Measurements from ENCODE around the gene FAM168A.

DNA sequence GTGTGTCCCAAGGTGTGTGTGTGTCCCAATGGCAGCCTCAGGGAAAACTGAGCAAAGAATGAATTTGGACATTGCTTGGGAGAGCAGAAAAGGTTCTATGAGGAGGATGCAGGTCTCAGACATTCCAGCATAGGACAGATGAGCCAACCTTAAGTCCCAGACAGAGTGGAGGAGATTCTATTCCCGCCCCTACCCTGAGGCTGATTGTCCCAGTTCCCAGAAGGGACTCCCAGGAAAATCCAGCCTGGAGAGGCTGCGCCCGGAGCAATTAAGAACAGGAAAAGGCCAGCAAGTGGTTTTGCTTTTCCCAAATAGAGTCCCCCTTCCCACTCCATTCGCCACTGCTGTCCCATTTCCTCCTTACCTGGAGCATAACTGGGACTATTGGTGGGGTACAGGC is 167.6 kb downstream of the FAM168A start:
- TF ChIP-seq ESRRG (CRISPR knock-in tag; IDR thresholded peaks at IDR 0.05) (no peak), ZFP30 (CRISPR knock-in tag; IDR thresholded peaks at IDR 0.05) (no peak), TCF4 (CRISPR knock-in tag; IDR thresholded peaks at IDR 0.05; ENCODE audit: borderline replicate concordance) (no peak), ISL1 (CRISPR knock-in tag; IDR thresholded peaks at IDR 0.05) (no peak), SNAI2 (CRISPR knock-in tag; IDR thresholded peaks at IDR 0.05) (no peak), ARNTL (CRISPR knock-in tag; IDR thresholded peaks at IDR 0.05; ENCODE audit: borderline replicate concordance, low read depth) (no peak), ZC3H10 (CRISPR knock-in tag; IDR thresholded peaks at IDR 0.05) (no peak), OSR1 (CRISPR knock-in tag; IDR thresholded peaks at IDR 0.05) (no peak), ZFP3 (CRISPR knock-in tag; IDR thresholded peaks at IDR 0.05) (no peak), POU6F1 (CRISPR knock-in tag; IDR thresholded peaks at IDR 0.05; ENCODE audit: borderline replicate concordance, low read depth) (no peak), RARB (CRISPR knock-in tag; IDR thresholded peaks at IDR 0.05) (no peak), ZNF565 (CRISPR knock-in tag; conservative IDR thresholded peaks at IDR 0.05; ENCODE audit: low read depth) (no peak)
- TF ChIP-seq, protein P1, sequence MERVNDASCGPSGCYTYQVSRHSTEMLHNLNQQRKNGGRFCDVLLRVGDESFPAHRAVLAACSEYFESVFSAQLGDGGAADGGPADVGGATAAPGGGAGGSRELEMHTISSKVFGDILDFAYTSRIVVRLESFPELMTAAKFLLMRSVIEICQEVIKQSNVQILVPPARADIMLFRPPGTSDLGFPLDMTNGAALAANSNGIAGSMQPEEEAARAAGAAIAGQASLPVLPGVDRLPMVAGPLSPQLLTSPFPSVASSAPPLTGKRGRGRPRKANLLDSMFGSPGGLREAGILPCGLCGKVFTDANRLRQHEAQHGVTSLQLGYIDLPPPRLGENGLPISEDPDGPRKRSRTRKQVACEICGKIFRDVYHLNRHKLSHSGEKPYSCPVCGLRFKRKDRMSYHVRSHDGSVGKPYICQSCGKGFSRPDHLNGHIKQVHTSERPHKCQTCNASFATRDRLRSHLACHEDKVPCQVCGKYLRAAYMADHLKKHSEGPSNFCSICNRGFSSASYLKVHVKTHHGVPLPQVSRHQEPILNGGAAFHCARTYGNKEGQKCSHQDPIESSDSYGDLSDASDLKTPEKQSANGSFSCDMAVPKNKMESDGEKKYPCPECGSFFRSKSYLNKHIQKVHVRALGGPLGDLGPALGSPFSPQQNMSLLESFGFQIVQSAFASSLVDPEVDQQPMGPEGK (CRISPR knock-in tag; IDR thresholded peaks at IDR 0.05; ENCODE audit: borderline replicate concordance): no peak
- TF ChIP-seq, protein P2, sequence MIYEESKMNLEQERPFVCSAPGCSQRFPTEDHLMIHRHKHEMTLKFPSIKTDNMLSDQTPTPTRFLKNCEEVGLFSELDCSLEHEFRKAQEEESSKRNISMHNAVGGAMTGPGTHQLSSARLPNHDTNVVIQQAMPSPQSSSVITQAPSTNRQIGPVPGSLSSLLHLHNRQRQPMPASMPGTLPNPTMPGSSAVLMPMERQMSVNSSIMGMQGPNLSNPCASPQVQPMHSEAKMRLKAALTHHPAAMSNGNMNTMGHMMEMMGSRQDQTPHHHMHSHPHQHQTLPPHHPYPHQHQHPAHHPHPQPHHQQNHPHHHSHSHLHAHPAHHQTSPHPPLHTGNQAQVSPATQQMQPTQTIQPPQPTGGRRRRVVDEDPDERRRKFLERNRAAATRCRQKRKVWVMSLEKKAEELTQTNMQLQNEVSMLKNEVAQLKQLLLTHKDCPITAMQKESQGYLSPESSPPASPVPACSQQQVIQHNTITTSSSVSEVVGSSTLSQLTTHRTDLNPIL (CRISPR knock-in tag; IDR thresholded peaks at IDR 0.05; ENCODE audit: low read depth): no peak
